ENCODE results near the gene WAC.
A peak's percentile ranks its signal among the peaks of the same experiment; 100 is the strongest.
"Not testable (repeated sequence)": the region's sequence is repeated elsewhere in the genome, so short reads cannot be mapped to it uniquely, and the experiment has no call there.

The WAC gene

GRCh38 chr10:28532337-28533185 lies at the start of gene WAC:
WAC (plus strand) TSS chr10:28533118; CDS start chr10:28533580, 462 bp downstream.
- FAIRE-seq, result no peak

GRCh38 chr10:28489206-28489605 lies 43.7 kb upstream of the WAC start:
- FAIRE-seq, result no peak

GRCh38 chr10:28490256-28490865 lies 42.6 kb upstream of the WAC start:
- not testable (repeated sequence) for FAIRE-seq

- no peak for FAIRE-seq
Measured at GRCh38 chr10:28492116-28492920, 40.6 kb upstream of the WAC start.

- FAIRE-seq, result no peak
Measured at GRCh38 chr10:28494420-28494819, 38.5 kb upstream of the WAC start.

GRCh38 chr10:28495084-28495483 lies 37.8 kb upstream of the WAC start:
- no peak for FAIRE-seq

- no peak for FAIRE-seq
Measured at GRCh38 chr10:28496017-28496416, 36.9 kb upstream of the WAC start.

GRCh38 chr10:28496481-28496961 lies 36.4 kb upstream of the WAC start:
- FAIRE-seq, result no peak

- FAIRE-seq, result no peak
Measured at GRCh38 chr10:28497313-28498126, 35.4 kb upstream of the WAC start.

GRCh38 chr10:28500203-28500602 lies 32.7 kb upstream of the WAC start:
- FAIRE-seq, result not testable (repeated sequence)

GRCh38 chr10:28503114-28503513 lies 29.8 kb upstream of the WAC start:
- FAIRE-seq, result no peak

- FAIRE-seq, result no peak
Measured at GRCh38 chr10:28505359-28505959, 27.5 kb upstream of the WAC start.

GRCh38 chr10:28508304-28508925 lies 24.5 kb upstream of the WAC start:
- no peak for FAIRE-seq

GRCh38 chr10:28509286-28509685 lies 23.6 kb upstream of the WAC start:
- FAIRE-seq, result no peak

GRCh38 chr10:28514648-28515047 lies 18.3 kb upstream of the WAC start:
- no peak for FAIRE-seq

- FAIRE-seq, result peak; percentile 45
Measured at GRCh38 chr10:28520346-28520745, 12.6 kb upstream of the WAC start.

- FAIRE-seq, result not testable (repeated sequence)
Measured at GRCh38 chr10:28520828-28521227, 12.1 kb upstream of the WAC start.

- FAIRE-seq, result not testable (repeated sequence)
Measured at GRCh38 chr10:28521961-28522360, 11.0 kb upstream of the WAC start.

- FAIRE-seq, result no peak
Measured at GRCh38 chr10:28523725-28524252, 9.1 kb upstream of the WAC start.

- FAIRE-seq, result no peak
Measured at GRCh38 chr10:28530751-28531150, 2.2 kb upstream of the WAC start.

GRCh38 chr10:28533186-28533564 lies 257 bp downstream of the WAC start:
- no peak for FAIRE-seq

All from endometrium (tissue), 2 donors.